Measurements from ENCODE around the gene P2RX6.

Gene P2RX6

DNA sequence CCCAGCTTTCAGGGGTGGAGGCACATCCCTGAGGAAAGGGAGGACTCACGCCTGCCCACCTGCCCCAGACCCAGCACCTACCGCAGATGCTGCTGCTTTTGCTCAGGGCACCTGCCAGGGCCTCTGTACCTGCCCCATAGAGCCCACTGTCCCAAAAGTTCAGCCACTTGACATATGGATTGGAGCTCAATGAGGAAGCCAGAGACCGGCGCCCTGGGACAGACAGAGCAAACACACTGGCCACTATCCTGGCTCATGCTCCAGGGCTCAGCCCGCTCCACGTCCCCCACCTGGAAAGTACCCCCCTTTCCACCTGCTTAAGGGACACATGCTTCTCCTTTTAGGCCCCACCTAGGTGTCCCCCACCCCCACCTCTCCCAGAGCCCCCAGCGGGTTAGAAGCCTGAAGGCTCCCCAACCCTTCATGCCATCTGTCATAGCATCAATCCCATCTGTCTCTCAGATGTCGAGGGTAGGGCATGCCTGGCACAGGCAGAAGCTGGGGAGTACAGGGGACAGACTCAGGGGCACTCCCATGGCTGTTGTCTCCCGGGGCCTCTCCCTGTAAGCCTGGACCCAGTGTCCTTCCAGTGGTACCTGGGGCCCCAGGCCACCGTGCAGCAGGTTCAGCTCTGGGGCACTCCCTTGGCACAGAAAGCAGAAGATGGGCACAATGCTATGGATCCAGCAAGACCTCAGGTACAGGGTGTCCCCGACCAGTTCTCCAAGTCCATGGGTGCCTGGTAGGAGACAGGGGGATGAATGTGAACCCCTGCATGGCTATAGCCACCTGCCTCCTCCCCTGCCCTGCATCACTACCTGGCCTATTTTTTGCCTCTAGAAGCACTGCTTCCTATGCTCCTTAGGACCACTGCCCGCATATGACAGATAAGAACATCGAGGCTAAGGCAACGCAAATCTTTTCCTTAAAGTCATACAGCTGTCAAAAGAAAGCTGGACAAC, 2.2 kb upstream of the P2RX6 start:
- no peak for DNase-seq (ENCODE audit: low spot score)

DNA sequence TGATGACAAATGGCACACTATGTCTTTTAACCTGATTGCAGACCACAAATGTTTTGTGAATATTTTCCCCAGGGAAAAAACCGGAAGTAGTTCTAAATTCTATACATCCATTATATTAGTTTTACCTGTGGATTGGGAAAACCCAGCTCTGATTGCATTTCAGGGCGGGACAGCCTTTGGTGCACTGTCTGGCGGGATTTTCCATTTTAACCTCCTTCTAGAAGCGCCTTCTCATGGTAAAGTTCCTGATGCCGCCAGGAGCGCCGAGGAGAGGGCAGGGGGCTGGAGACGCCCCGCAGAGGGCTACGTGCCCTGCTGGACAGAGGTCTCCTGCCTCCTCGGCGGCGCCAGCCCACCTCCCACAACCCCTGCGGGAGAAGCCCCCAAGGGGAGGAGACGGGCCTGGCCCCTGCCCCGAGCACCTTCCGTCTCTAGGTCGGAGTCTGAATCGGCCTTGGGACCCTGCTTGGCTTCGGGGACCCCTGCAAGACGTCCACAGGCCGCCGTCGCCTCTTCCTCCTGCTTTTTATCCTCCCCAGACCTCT, 1.2 kb upstream of the P2RX6 start:
- no peak for DNase-seq (ENCODE audit: low spot score)

DNA sequence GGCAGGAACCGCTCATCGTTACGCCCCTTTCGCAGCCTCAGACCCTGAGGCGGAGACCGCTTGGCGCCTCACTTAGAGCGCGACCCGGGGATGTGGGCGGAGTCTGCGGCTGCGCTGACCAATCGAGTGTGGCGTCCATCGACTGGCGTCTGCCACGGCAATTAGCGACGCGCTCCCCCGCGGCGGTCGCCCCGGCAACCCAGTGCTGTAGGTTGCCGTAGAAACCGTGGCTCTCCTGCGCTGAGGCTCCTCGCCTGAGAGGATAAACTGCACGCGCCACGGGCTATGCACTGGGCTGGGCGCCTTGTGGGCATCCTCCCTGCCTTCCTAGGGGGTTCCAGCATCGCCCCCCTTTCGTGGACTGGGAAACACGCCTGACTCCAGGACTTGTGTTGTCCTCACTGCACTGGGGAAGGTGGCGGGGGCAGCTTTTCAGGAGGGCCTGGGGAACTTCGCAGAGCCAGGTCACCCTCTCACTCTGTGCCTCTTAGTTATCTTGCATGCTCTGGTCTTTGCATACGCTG, 701 bp upstream of the P2RX6 start:
- DNase-seq (ENCODE audit: low spot score), result peak; percentile 79

DNA sequence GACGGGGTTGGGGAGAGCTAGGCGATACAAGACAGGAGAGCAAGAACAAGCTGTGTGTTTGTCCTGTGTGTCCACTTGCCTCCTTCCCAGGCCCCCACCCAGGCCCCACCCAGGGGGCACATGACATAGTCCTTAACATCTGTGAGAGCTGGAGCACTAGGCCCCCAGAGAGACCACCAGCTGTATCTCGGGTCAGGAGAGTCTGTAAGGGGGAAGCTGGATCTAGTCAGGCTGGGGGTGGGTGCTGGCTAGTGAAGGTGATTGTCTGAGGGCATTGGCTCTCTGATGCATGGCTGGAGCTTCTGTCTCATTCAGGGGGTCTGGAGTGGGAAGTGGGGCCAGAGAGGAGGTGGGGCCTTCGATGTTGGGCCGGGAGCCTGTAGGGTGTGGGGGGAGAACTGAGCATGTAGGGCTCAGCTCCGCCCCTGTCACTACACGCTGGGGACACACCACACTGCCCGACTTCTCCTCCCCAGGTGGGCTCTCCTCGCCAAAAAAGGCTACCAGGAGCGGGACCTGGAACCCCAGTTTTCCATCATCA, 571 bp downstream of the P2RX6 start:
- no peak for DNase-seq (ENCODE audit: low spot score)

DNA sequence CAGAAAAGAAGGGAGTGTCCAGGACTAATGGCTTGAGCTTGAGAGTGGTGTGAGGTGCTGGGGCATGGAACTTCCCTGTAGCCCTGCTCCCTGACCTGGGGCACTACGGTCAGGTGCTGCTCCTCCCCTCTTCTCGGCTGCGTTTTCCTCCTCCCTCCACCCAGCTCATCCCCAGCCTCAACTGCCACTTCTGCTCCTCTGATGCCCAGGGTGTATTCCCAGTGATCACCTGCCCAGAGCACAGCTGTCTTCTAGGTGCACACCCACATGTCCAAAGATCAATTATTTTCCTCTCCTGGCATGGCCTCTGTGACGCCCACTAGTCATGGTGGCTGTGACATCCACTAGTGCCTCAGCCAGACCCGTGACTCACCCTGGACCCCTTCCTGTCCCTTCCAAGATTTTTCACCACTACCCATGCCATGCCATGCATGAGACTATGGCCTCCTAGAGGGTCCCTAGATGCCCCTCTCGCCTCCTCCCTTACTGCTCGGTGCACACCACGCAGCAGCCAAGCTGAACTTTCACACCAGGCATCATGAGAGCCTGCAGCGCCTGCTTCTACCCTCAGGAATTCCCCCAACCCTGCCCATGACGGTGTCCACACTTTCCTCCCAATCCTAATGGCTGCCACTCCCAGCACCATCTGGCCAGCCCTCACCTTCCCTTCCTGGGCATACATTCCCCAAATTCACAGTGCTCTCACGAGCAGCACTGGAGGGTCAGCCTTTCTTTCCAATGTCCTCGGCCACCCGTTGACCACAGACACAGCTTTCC, 1.9 kb downstream of the P2RX6 start:
- no peak for DNase-seq (ENCODE audit: low spot score)

DNA sequence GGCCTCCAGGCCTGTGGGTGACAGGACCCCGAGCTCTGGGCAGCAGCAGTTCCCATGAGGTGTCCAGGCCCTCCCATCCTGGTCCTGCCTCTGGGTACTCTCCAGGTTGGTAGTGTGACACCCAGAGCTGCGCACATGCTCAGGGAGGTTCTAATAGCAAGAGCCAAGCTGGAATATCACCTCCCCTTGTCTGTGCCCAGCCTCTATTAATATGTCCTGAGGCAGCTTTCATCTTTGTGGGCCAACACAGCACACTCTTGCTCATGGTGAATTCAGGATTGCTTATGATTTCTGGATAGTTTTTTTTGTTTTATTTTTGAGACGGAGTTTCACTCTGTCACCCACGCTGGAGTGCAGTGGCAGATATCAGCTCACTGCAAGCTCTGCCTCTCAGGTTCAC, 3.3 kb downstream of the P2RX6 start:
- DNase-seq (ENCODE audit: low spot score), result no peak

DNA sequence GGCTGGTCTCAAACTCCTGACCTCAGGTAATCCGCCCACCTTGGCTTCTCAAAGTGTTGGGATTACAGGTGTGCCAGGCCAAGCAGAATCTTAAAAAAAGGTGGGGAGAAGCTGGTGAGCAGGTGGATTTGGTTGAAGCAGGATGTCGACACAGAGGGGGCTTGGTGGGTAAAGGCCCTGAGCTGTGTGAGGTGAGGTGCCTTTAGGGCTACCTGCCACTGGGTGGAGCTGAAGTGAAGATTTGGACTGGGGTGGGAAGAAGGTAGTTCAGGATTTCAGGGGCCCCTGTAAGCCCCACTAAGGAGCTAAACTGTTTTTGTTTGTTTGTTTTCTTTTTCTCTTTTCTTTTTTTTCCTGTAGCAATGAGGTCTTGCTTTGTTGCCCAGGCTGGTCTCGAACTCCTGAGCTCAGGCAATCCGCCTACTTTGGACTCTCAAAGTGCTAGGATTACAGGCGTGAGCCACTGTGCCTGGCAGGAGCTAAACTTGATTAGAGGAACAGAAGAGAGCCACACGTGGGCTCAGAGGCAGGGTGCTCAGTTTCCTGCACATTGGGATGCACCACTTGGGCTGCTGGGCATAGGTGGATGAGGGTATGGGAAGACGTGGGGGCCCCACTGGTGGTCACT, 6.0 kb downstream of the P2RX6 start:
- no peak for DNase-seq (ENCODE audit: low spot score)

DNA sequence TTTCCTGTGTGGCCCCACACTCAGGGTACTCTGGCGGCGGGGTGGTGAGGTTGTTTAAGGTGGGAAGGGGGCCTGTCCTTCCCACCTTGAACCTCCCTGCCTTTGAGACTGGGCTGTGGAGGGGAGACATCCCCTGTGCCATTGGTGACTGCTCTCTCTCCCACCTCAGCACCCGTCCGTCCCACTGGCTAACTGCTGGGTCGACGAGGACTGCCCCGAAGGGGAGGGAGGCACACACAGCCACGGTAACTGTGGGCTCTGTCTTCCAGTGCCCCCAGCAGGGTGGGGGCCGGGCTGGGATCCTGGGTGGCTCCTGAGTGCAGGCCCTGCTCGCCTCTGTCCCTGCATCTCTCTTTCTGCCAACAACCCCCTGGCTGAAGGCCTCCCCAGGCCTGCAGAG, 7.5 kb downstream of the P2RX6 start:
- DNase-seq (ENCODE audit: low spot score), result no peak

DNA sequence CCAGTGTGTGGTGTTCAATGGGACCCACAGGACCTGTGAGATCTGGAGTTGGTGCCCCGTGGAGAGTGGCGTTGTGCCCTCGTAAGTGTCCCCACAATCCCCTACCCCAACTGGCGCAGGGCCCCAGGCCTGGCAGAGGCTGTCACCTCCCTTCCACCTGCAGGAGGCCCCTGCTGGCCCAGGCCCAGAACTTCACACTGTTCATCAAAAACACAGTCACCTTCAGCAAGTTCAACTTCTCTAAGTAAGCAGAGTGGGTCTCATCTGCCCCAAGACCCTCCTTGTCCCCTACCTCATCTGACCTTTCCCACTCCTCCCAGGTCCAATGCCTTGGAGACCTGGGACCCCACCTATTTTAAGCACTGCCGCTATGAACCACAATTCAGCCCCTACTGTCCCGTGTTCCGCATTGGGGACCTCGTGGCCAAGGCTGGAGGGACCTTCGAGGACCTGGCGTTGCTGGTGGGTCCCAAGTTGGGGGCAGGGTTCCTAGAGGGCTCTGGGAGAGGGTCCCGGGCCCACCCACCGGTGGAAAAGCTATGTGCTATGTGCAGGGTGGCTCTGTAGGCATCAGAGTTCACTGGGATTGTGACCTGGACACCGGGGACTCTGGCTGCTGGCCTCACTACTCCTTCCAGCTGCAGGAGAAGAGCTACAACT, 8.1 kb downstream of the P2RX6 start:
- no peak for DNase-seq (ENCODE audit: low spot score)

DNA sequence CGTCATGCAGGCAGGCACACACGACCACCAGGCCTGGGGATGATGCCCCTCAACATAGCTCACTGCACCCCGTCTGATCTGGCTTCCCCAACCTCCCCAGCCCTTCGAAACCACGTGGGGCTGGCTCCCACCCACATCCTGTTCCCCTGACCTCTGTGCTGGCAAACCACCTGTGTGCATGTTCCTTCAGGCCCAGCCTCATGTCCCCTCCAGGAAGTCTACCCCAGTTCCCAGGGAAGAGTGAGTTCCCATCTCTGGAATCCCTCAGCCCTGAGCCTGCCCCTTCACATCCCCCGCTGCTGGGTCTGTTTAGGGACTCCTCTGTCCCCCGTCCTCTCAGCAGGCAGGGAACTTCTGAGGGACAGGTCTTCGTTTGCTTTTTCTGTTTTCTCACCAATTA, 10.3 kb downstream of the P2RX6 start:
- no peak for DNase-seq (ENCODE audit: low spot score)

DNA sequence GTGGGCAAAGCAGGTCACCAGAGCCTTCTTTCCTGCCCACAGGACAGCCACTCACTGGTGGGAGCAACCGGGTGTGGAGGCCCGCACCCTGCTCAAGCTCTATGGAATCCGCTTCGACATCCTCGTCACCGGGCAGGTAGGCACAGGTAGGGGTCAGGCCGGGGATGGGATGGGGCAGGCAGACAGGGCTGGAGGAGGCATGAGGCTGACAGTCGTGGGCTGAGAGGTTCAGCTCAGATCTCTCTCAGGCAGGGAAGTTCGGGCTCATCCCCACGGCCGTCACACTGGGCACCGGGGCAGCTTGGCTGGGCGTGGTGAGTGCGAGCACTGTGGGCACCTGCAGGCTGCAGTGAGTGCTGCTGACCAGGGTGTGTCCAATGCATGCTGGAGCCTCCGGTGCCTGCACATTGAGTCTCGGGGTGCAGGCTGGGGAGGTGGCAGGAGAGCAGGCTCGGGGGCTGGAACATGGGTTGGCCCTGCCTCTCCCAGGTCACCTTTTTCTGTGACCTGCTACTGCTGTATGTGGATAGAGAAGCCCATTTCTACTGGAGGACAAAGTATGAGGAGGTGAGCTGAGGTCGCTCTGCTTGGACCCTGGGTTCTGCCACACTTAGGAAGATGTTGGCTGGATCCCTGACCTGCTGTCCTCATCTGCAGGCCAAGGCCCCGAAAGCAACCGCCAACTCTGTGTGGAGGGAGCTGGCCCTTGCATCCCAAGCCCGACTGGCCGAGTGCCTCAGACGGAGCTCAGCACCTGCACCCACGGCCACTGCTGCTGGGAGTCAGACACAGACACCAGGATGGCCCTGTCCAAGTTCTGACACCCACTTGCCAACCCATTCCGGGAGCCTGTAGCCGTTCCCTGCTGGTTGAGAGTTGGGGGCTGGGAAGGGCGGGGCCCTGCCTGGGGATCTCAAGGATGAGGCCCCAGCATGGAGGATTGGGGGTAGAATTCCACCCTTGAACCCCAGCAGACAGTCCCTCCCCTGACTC, 11.1 kb downstream of the P2RX6 start:
- DNase-seq (ENCODE audit: low spot score), result no peak

DNA sequence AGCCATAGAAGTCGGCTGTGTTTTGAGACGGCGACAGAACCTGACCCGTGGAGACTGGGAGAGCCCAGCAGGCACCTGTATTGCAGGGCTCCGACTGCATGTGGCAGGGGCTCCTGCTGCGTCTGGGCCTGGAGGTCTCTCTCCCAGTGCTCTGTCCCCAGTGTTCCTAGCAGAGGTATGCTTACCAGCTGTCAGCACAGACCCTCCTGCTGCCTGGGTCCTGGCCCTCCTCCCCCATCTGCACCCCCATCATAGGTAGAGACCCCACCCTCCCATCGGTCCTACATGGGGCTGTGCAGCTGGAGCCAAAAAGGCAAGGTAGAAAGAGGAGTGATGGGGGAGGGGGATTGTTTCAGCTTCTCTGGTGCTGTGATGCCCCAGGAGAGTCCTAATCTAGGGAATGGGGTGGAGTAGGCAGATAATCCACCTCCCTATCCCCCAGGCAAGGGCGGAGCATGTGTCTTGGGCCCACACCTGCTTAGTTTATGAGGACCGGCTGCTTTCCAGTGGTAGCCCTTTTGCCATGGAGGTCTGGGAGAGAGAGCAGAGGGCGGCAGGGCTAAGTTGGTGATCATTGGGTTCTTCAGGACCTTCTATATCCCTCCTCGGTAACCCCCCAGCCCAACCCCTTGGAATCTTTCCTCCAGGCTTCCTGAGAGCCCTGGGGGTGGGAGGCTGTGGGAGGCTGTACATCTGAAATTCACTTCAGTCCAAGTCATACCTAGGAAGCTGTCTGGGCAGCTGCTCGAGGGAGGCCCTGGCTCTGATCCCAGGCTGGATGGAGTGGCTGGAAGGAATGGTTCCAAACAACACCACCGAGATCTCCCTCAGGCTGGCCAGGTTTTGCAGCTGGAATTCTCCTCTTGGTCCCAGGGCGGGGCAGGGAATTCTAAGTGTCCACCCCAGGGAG, 12.1 kb downstream of the P2RX6 start:
- no peak for DNase-seq (ENCODE audit: low spot score)

DNA sequence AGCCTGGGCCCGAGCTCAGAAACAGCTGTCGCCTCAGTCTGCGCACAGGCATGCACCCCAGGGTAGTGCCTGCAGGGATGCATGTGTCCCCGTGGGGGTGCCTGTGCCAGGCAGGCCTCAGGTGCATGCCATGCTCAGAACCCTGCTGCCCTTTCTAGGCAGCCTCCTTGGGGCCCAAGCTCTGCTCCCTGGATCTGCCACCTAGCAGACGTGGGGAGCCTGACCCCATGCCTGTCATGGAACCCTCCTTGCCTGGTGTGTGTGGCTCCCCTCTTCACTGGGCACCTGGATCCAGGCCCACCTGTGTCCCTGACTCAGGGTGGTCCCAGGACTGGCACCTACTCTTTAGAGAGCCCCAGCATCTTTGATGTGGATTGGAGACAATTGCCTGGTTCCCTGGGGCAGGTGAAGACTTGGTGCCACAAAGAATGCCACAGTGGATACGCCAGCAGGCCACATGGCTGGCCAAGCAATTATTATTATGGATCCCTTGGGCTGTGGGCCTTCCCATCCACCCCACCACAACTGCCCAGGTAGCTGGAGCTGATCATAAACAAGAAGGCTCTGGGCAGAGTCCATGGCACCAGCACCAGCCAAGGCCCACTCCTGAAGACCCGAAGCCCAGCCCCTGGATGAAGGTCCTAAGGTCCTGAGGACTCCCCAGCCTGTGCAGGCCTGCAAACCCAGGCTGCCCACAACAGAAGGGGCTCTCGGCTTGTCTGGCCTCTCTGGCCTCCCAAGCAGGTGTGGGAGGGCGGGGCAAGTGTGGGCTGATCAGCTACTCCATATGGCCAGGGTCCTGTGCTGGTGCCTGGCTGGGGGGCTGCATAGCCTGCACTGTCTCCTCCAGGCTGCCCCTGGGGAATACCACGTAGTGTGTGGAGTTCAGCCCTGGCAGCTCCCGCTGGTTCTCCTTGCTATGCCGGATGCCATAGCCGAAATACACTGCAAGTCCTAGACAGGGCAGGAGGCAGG, 13.6 kb downstream of the P2RX6 start:
- no peak for DNase-seq (ENCODE audit: low spot score)

DNA sequence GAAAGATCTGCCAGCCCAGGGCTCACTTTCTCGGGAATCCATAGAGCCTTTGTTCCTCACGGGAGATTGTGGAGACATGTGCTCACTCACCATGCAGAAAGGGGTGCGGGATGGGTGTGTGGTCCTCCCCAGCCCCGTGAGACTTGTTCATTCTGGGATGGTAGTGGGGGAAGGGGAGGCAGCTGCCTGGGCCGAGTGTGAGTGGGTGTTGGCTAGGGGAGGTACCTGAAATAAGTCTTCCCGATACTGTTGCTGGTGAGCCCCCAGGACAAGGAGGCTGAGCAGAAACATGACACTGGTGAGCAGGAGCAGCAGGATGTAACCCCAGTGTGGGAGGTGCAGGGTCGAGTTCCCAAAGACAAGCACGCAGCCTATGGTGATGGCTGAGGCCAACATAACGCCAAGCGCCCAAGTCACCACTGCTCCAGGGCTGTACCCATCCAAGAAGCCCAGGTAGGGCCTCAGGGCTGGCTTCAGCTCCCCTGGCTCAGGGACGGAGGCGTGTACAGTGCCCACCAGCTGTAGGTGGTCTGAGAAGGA, 14.6 kb downstream of the P2RX6 start:
- DNase-seq (ENCODE audit: low spot score), result no peak

DNA sequence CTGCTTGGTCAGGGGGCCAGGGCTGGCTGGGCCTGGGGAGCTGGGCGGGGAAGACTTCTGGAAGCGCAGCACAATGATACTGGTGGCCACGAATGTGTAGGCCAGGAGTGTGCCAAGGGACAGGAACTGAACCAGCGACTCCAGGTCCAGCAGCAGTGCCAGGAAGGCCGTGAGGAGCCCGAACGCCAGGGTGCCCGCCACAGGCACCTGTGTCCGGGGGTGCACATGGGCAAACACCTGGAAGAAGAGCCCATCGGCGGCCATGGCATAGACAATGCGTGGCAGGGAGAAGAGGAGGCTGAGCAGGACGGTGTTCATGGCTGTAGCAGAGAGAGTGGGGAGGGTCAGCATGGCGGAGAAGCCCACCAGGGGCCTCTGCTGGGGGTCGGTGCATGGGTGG, 15.1 kb downstream of the P2RX6 start:
- no peak for DNase-seq (ENCODE audit: low spot score)

DNA sequence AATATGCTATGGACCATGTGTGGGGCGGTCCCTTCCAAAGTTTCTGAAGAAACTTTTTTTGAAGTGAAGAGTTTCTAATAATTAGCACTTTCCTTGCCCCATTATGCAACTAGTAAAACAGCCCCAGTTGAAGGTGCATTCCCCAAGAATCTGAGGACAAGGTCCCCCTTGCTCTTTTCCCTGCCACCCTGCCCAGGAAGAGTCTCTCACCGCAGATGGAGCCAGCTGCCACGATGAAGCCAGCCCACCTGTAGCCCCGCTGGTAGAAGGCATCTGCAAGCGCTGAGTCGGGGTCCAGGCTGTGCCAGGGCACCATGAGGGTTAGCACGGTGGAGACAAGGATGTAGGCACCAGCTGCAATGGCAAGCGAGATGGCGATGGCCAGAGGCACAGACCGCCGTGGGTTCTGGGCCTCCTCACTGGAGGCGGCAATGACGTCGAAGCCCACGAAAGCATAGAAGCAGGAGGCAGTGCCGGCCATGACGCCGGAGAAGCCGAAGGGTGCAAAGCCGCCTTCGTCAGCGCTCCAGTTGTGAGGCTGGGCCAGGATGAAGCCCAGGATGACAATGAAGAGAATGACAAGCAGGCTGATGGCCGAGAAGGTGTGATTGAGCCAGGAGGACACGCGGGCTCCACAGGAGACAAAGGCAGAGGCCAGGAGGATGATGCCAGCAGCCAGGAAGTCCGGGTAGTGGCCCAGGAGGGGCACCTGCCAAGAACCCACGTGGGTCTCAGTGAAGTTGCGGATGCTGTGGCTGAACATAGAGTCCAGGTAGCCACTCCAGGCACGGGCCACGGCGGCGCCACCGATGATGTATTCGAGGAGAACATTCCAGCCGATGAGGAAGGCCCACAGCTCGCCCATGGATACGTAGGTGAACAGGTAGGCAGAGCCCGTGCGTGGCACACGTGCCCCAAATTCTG, 15.9 kb downstream of the P2RX6 start:
- DNase-seq (ENCODE audit: low spot score), result no peak

Data from putamen (tissue), 1 donor.